Stomach (tissue), 9 donors: Measurements from ENCODE around the gene STK24. TPM values are rescaled to one million over a fixed set of nuclear protein-coding genes. Genes with fewer than 3 reads are reported as not detected.

ENCODE experiments used
- DNase-seq, 2 donors: peaks; one replicate each; pipeline versions ENCODE4 v3.0.0 to v3.0.0-alpha.2; 2013 to 2019
- H3K27ac ChIP-seq, 5 donors: fragments of 200-600 bp in 4 of 5; sonication (generic) in 4 of 5; one replicate each; pipeline ENCODE4 v1.5.1; 2013 to 2019; ENCODE audit warnings: mild to moderate bottlenecking in 1 of 5, moderate library complexity in 1 of 5
- H3K27me3 ChIP-seq, 3 donors: fragments of 200-600 bp; sonication (generic); one replicate each; pipeline ENCODE4 v1.5.1; 2017 to 2019; ENCODE audit warnings: mixed run types in 1 of 3
- H3K36me3 ChIP-seq, 4 donors: fragments of 200-600 bp; sonication (generic); 1 replicate in 3 of 4; 2 replicates in 1 of 4; pipeline ENCODE4 v1.5.1; 2016 to 2019
- H3K4me1 ChIP-seq, 4 donors: fragments of 200-600 bp; sonication (generic); one replicate each; pipeline ENCODE4 v1.5.1; 2016 to 2019
- H3K4me3 ChIP-seq, 4 donors: fragments of 200-600 bp; sonication (generic) in 3 of 4; one replicate each; pipeline ENCODE4 v1.5.1; 2016 to 2019; ENCODE audit warnings: mild to moderate bottlenecking in 1 of 4
- H3K9me3 ChIP-seq, 4 donors: fragments of 200-600 bp; sonication (generic); one replicate each; pipeline ENCODE4 v1.5.1; 2016 to 2019
- EP300 ChIP-seq: sonication (generic); formaldehyde crosslinking; IDR thresholded peaks from one replicate; pipeline ENCODE4 v1.6.1; 2017; ENCODE audit warnings: antibody characterized with exemption
- POLR2A ChIP-seq, 4 donors: fragments of 450-650 bp; IDR thresholded peaks; one replicate each; pipeline ENCODE4 v1.6.1; 2016; ENCODE audit warnings: antibody characterized with exemption in 4 of 4, control low read depth in 2 of 4, mild to moderate bottlenecking in 1 of 4, moderate library complexity in 1 of 4
- POLR2AphosphoS5 ChIP-seq, 3 donors: sonication (generic); formaldehyde crosslinking; IDR thresholded peaks; one replicate each; pipeline ENCODE4 v1.6.1; 2016; ENCODE audit warnings: antibody characterized with exemption in 3 of 3
- WGBS, 5 donors: extraction: QIAGEN DNeasy Blood & Tissue Kit in 3 of 5; methylation state at CpG; one replicate each; pipeline versions ENCODE4 v1.1.5 to v1.1.7; 2013 to 2018; 5-methylcytosine and 5-hydroxymethylcytosine counted together
- intact Hi-C: fragments of 100-400 bp; cut with DNase I; formaldehyde crosslinking; loops from one replicate; pipeline ENCODE4 v1.15.1; 2023; ENCODE audit warnings: low total_unique reads
- polyA plus RNA-seq, 3 donors: library from polyadenylated mRNA; stranded (reverse); fragments of 200-250 nt; gene quantifications; one replicate each; pipeline ENCODE4 v1.2.3, GENCODE V29; 2013
- total RNA-seq, 5 donors: library from RNA; depleted of rRNA; stranded (reverse); fragments of >200 nt; gene quantifications; one replicate each; pipeline versions ENCODE4 v1.1.0 to v1.2.3, GENCODE V29; 2014 to 2016
- TF ChIP-seq, protein P1 (sequence below), 7 experiments: fragments of 450-650 bp in 4 of 7; fragments of 200-600 bp in 3 of 7; sonication (generic) in 3 of 7; IDR thresholded peaks; one replicate each; pipeline ENCODE4 v1.5.1; 2016 to 2019; ENCODE audit warnings: antibody characterized with exemption in 7 of 7, control low read depth in 2 of 7, mild to moderate bottlenecking in 1 of 7
- donor health status: healthy with polysubstance abuse.
- donor health status: Bipolar disorder and iron deficiency.
- donor health status: healthy.

Gene STK24
- total and polyA plus RNA-seq, 8 donors, result 33.0 to 139 (median 59.5) TPM

DNA sequence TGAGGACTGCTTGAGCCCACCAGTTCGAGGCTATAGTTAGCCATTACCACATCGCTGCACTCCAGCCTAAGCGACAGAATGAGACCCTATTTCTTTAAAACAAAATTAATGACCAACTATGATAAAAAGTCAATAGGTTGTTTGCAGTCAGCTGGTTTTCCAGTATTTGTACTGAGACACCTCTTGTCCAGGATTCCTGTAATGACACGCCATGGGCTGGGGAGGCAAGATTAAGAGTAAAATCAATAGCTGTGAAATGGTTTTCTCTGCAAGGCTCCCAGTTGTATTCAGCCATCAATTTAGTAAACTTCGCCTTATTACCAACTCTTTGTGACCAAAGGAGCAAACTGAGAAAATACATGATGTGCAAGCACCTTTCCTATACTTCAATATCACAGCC is 29.5 kb downstream of the STK24 start:
- no peak for DNase-seq
- peaks cover 0 to 21% (median 18%) of the 10 kb centered on the region in 4 donors for H3K36me3 ChIP-seq
- WGBS, 5 donors, result 89 to 98% (median 94%) methylated on average over 5 of the region's 5 CpGs
- H3K4me3 ChIP-seq, result no peak overlapping the region
- H3K9me3 ChIP-seq, result no peaks in the 10 kb centered on the region
- peaks cover 34 to 92% (median 71%) of the 10 kb centered on the region in 4 donors for H3K4me1 ChIP-seq
- H3K27ac ChIP-seq, result peak overlapping the region in 1 of 5 donors; percentile 64
- H3K27me3 ChIP-seq, result no peaks in the 10 kb centered on the region
- TF ChIP-seq POLR2AphosphoS5 (IDR thresholded peaks at IDR 0.05) (no peak), EP300 (no peak), POLR2A (IDR thresholded peaks at IDR 0.05) (no peak)
- TF ChIP-seq, protein P1, sequence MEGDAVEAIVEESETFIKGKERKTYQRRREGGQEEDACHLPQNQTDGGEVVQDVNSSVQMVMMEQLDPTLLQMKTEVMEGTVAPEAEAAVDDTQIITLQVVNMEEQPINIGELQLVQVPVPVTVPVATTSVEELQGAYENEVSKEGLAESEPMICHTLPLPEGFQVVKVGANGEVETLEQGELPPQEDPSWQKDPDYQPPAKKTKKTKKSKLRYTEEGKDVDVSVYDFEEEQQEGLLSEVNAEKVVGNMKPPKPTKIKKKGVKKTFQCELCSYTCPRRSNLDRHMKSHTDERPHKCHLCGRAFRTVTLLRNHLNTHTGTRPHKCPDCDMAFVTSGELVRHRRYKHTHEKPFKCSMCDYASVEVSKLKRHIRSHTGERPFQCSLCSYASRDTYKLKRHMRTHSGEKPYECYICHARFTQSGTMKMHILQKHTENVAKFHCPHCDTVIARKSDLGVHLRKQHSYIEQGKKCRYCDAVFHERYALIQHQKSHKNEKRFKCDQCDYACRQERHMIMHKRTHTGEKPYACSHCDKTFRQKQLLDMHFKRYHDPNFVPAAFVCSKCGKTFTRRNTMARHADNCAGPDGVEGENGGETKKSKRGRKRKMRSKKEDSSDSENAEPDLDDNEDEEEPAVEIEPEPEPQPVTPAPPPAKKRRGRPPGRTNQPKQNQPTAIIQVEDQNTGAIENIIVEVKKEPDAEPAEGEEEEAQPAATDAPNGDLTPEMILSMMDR (IDR thresholded peaks at IDR 0.05), result no peak
- intact Hi-C loops, result no loop called here

DNA sequence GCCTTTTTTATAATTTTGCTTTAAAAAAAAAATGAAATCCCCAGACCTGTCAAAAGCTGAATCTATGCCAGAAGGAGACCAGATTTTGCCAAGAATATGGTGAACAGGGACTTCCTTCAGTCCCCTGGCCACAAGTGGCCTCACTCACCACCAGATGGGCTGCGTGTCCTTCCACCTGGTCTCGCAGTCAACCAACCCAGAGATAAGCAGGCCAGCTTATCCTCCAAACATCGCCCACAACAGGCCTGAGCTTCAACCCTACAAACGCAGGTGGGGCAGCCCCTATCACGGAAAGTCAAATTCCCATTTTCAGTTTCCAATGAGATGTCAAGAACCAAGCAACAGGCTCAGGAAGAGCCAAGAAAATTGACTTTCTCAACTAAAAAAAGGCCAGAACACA is 30.5 kb downstream of the STK24 start:
- no peak for DNase-seq
- Histone ChIP-seq H3K4me1 (peaks cover 34 to 92% (median 73%) of the 10 kb centered on the region in 4 donors), H3K27me3 (no peaks in the 10 kb centered on the region), H3K36me3 (peaks cover 0 to 19% (median 15%) of the 10 kb centered on the region in 4 donors), H3K4me3 (no peak overlapping the region), H3K27ac (peak overlapping the region in 1 of 5 donors; percentile 32), H3K9me3 (no peaks in the 10 kb centered on the region)
- intact Hi-C loops, result no loop called here
- TF ChIP-seq, protein P1 (IDR thresholded peaks at IDR 0.05), result no peak
- TF ChIP-seq POLR2A (IDR thresholded peaks at IDR 0.05) (no peak), POLR2AphosphoS5 (IDR thresholded peaks at IDR 0.05) (no peak), EP300 (no peak)
- 62 to 72% (median 70%) methylated on average over 4 to 5 of the region's 5 CpGs for WGBS, 5 donors

GRCh38 chr13:98544104-98544710 is 32.7 kb downstream of the STK24 start:
- 76 to 86% (median 79%) methylated on average over 13 to 16 of the region's 16 CpGs for WGBS, 5 donors
- DNase-seq, result no peak
- Histone ChIP-seq H3K9me3 (no peaks in the 10 kb centered on the region), H3K4me1 (peaks cover 37 to 96% (median 81%) of the 10 kb centered on the region in 4 donors), H3K36me3 (peaks cover 0 to 5% (median 2%) of the 10 kb centered on the region in 4 donors), H3K27me3 (no peaks in the 10 kb centered on the region), H3K27ac (peak overlapping the region in 3 of 5 donors; percentile 21 to 47 (median 28)), H3K4me3 (no peak overlapping the region)
- TF ChIP-seq POLR2AphosphoS5 (IDR thresholded peaks at IDR 0.05), result no peak
- TF ChIP-seq, protein P1 (IDR thresholded peaks at IDR 0.05), result no peak
- TF ChIP-seq POLR2A (IDR thresholded peaks at IDR 0.05), result no peak
- no peak for TF ChIP-seq EP300
- intact Hi-C loops, result no loop called here

- Histone ChIP-seq H3K9me3 (no peaks in the 10 kb centered on the region), H3K36me3 (peaks cover 0 to 3% (median 1%) of the 10 kb centered on the region in 4 donors), H3K27me3 (no peaks in the 10 kb centered on the region), H3K27ac (peak overlapping the region in 4 of 5 donors; percentile 20 to 72 (median 67)), H3K4me3 (no peak overlapping the region), H3K4me1 (peaks cover 39 to 96% (median 78%) of the 10 kb centered on the region in 4 donors)
- no peak for DNase-seq
- intact Hi-C loops, result no loop called here
- 72 to 84% (median 80%) methylated on average over 21 to 25 of the region's 25 CpGs for WGBS, 5 donors
- TF ChIP-seq EP300 (no peak), POLR2A (IDR thresholded peaks at IDR 0.05) (no peak), POLR2AphosphoS5 (IDR thresholded peaks at IDR 0.05) (no peak)
- TF ChIP-seq, protein P1 (IDR thresholded peaks at IDR 0.05), result no peak
Measured at GRCh38 chr13:98543378-98544103, 33.4 kb downstream of the STK24 start.
